GM12865 (cell line): ENCODE results near the gene CEACAM1.

Experiments used
- DNase-seq: peaks from one replicate; pipeline ENCODE4 v3.0.0; 2010; ENCODE audit warnings: low read depth
- H3K4me3 ChIP-seq: 2 replicates; pipeline ENCODE4 v1.5.1; 2011; ENCODE audit warnings: mild to moderate bottlenecking, low read depth, low read length, control low read depth
- CTCF ChIP-seq: IDR thresholded peaks from 2 replicates; pipeline ENCODE4 v1.5.1; 2011; ENCODE audit warnings: low read length, control low read depth, low read depth, inconsistent platforms; ENCODE audit not compliant: insufficient read depth; ENCODE audit errors: missing control alignments

The CEACAM1 gene

GRCh38 chr19:42459926-42460325 is 68.4 kb downstream of the CEACAM1 start:
- H3K4me3 ChIP-seq, result no peak overlapping the region
- TF ChIP-seq CTCF, result no peak
- DNase-seq, result no peak
